ENCODE measurements around the gene ASCL3. TPM values are rescaled to one million over a fixed set of nuclear protein-coding genes. Genes with fewer than 3 reads are reported as not detected.
"Not testable (repeated sequence)": the region's sequence is repeated elsewhere in the genome, so short reads cannot be mapped to it uniquely, and the experiment has no call there.

ASCL3 gene
- total RNA-seq, 2 donors from 2014 or later = not detected

DNA sequence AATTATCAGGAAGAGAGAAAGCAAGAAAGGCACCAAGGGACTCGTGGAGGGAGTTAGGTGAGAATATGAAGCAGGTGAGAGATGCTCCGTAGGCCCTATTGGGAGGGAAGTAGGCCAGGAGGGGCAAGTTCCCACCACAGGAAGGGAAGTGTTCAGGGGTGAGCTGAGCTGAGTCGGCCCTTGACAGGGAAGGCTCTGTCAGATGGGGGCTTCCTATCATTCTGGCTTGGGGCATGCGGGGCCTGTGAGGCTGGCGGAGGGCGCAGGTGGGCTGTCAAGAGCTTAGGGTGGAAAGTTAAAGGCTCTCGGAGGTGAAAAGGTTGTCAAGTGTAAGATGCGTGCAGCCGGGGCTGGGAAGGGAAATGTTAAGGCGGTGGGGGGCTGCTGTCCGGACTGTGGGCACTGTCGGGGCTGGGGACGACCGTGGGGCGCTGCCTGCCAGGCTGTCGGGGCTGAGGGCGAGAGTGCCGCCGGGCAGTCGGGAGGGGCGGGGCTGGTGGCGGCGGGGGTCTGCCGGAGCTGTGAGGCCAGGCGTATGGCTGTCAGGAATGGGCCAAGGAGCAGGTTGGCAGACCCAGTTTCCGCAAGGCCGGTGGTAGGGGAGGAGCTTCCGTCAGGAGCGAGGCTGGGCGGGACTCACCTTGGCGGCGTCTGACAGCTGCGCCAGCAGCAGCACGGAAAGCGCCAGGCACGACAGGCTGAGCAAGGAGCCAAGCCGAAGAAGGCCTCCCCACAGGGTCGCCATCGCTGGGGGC is 20.9 kb upstream of the ASCL3 start:
- Mint-ChIP-seq H3K4me3 (peak overlapping the region; percentile 89), H3K36me3 (ENCODE audit: low read depth) (peaks cover 11% of the 10 kb centered on the region), H3K9me3 (no peaks in the 10 kb centered on the region), H3K4me1 (peaks cover 14% of the 10 kb centered on the region), H3K27me3 (no peaks in the 10 kb centered on the region), H3K27ac (peak overlapping the region; percentile 92)
- ATAC-seq (replicated peaks) = peak; percentile 79

DNA sequence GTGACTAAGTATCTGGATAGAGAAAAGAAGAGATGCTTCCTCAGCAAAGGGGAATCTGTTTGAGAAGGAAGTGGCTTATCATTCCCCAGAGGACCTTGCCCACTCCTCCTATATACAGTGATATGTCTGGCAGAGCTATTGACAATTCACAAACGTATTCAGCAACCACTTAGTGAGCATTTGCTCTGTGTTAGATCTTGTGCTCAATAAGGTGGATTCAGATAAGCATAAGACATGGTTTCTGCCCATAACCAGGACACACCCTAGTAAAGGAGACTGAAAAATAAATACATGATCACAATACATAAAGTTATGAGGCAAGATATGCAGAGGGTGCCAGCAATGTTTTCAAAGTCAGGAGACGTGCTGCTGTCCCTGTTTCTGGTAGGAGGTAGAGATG is 20.0 kb upstream of the ASCL3 start:
- peak overlapping the region; percentile 89 for H3K4me3 Mint-ChIP-seq
- no peaks in the 10 kb centered on the region for H3K27me3 Mint-ChIP-seq
- peak overlapping the region; percentile 92 for H3K27ac Mint-ChIP-seq
- peaks cover 14% of the 10 kb centered on the region for H3K4me1 Mint-ChIP-seq
- ATAC-seq (replicated peaks) = no peak
- peaks cover 11% of the 10 kb centered on the region for H3K36me3 Mint-ChIP-seq (ENCODE audit: low read depth)
- H3K9me3 Mint-ChIP-seq = no peaks in the 10 kb centered on the region

GRCh38 chr11:8961401-8961800 is 18.6 kb upstream of the ASCL3 start:
- no peak for ATAC-seq (replicated peaks)
- peak overlapping the region; percentile 67 for H3K27ac Mint-ChIP-seq
- H3K4me1 Mint-ChIP-seq = peaks cover 26% of the 10 kb centered on the region
- no peak overlapping the region for H3K4me3 Mint-ChIP-seq
- H3K9me3 Mint-ChIP-seq = no peaks in the 10 kb centered on the region
- H3K36me3 Mint-ChIP-seq (ENCODE audit: low read depth) = peaks cover 24% of the 10 kb centered on the region
- no peaks in the 10 kb centered on the region for H3K27me3 Mint-ChIP-seq

- Mint-ChIP-seq H3K4me1 (peaks cover 27% of the 10 kb centered on the region), H3K9me3 (no peaks in the 10 kb centered on the region), H3K36me3 (ENCODE audit: low read depth) (peaks cover 41% of the 10 kb centered on the region), H3K27ac (no peak overlapping the region), H3K4me3 (no peak overlapping the region), H3K27me3 (no peaks in the 10 kb centered on the region)
- ATAC-seq (replicated peaks) = peak; percentile 43
These were observed 16.8 kb upstream of the ASCL3 start for GRCh38 chr11:8959546-8960166.

- Mint-ChIP-seq H3K4me1 (peaks cover 20% of the 10 kb centered on the region), H3K4me3 (no peak overlapping the region), H3K27ac (peak overlapping the region; percentile 64), H3K36me3 (ENCODE audit: low read depth) (peaks cover 68% of the 10 kb centered on the region), H3K9me3 (no peaks in the 10 kb centered on the region), H3K27me3 (no peaks in the 10 kb centered on the region)
- ATAC-seq (replicated peaks) = peak; percentile 82
These were observed 14.0 kb upstream of the ASCL3 start for GRCh38 chr11:8956860-8957259.

GRCh38 chr11:8948886-8949285 is 6.1 kb upstream of the ASCL3 start:
- Mint-ChIP-seq H3K36me3 (ENCODE audit: low read depth) (peaks cover 72% of the 10 kb centered on the region), H3K4me3 (no peak overlapping the region), H3K4me1 (no peaks in the 10 kb centered on the region), H3K9me3 (no peaks in the 10 kb centered on the region), H3K27ac (no peak overlapping the region), H3K27me3 (no peaks in the 10 kb centered on the region)
- ATAC-seq (replicated peaks) = no peak

GRCh38 chr11:8947230-8947943 is 4.6 kb upstream of the ASCL3 start:
- no peaks in the 10 kb centered on the region for H3K4me1 Mint-ChIP-seq

GRCh38 chr11:8941341-8942103 is 1.3 kb downstream of the ASCL3 start:
- no peak overlapping the region for H3K4me3 Mint-ChIP-seq

More at GRCh38 chr11:8947230-8947943, 4.6 kb upstream of the ASCL3 start:
- no peak for ATAC-seq (replicated peaks)
- H3K9me3 Mint-ChIP-seq = no peaks in the 10 kb centered on the region
- no peak overlapping the region for H3K4me3 Mint-ChIP-seq
- H3K27me3 Mint-ChIP-seq = no peaks in the 10 kb centered on the region
- peaks cover 57% of the 10 kb centered on the region for H3K36me3 Mint-ChIP-seq (ENCODE audit: low read depth)
- no peak overlapping the region for H3K27ac Mint-ChIP-seq

DNA sequence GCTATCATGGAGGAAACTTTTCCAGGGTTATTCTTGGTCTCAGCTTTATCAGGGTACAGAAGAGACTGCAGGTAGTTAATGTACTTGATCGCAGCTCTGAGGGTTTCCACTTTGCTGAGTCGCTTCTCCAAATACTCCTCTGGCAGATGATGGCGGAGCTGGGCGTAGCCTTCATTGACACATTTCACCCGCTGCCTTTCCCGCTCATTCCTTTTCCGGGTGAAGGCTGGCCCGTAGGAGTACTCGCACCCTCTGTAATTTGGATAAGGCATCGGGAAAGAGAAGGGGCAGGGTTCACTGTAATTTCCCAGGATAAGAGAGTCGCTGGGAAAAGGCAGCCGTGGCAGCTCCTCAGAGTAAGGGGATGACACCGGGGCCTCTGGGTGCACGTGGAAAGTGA is 5.2 kb downstream of the ASCL3 start:
- H3K9me3 Mint-ChIP-seq = no peaks in the 10 kb centered on the region
- no peaks in the 10 kb centered on the region for H3K4me1 Mint-ChIP-seq
- H3K27me3 Mint-ChIP-seq = peaks cover 5% of the 10 kb centered on the region
- H3K27ac Mint-ChIP-seq = no peak overlapping the region
- no peak for ATAC-seq (replicated peaks)
- no peaks in the 10 kb centered on the region for H3K36me3 Mint-ChIP-seq (ENCODE audit: low read depth)
- no peak overlapping the region for H3K4me3 Mint-ChIP-seq

More at GRCh38 chr11:8941341-8942103, 1.3 kb downstream of the ASCL3 start:
- Mint-ChIP-seq H3K4me1 (no peaks in the 10 kb centered on the region), H3K27ac (no peak overlapping the region), H3K27me3 (peaks cover 5% of the 10 kb centered on the region), H3K9me3 (no peaks in the 10 kb centered on the region), H3K36me3 (ENCODE audit: low read depth) (no peaks in the 10 kb centered on the region)
- no peak for ATAC-seq (replicated peaks)

DNA sequence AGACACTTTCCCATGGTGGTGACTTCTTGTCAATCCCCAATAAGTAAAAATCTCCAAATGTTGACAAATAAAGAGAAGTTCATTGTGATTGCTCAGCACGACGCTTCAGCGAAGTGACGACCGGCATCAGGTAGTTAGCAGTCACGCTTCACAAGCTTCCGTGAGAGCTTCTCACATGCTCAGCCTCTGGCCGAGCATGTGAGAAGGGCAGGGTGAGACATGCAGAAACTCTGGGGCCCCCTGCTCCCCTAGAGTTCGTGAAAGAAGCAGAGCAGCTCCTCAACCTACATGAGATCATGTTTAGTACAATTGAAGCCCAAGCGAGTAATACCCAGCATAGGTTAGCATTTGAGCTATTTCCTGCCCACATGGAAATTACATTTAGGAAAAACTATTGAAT is 5.7 kb downstream of the ASCL3 start:
- Mint-ChIP-seq H3K27me3 (peaks cover 5% of the 10 kb centered on the region), H3K36me3 (ENCODE audit: low read depth) (no peaks in the 10 kb centered on the region), H3K4me1 (no peaks in the 10 kb centered on the region), H3K27ac (no peak overlapping the region), H3K9me3 (no peaks in the 10 kb centered on the region), H3K4me3 (no peak overlapping the region)
- ATAC-seq (replicated peaks) = peak; percentile 34

DNA sequence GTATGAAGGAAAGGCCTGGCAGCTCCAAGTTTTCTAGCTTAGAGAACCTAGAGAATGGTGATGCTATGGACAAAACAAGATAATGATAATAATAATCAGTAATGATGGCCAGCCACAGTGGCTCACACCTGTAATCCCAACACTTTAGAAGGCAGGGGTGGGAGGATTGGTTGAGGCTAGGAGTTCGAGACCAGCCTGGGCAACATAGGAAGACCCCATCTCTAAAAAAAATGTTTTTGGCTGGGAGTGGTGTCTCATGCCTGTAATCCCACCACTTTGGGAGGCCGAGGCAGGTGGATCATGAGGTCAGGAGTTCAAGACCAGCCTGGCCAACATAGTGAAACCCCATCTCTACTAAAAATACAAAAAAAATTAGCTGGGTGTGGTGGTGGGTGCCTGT is 7.0 kb downstream of the ASCL3 start:
- H3K27me3 Mint-ChIP-seq; H3K4me1 Mint-ChIP-seq; H3K9me3 Mint-ChIP-seq; H3K36me3 Mint-ChIP-seq (ENCODE audit: low read depth); ATAC-seq (replicated peaks); H3K4me3 Mint-ChIP-seq: not testable (repeated sequence)
- peak overlapping the region; percentile 17 for H3K27ac Mint-ChIP-seq

GRCh38 chr11:8934742-8935488 is 7.9 kb downstream of the ASCL3 start:
- no peaks in the 10 kb centered on the region for H3K4me1 Mint-ChIP-seq
- no peaks in the 10 kb centered on the region for H3K27me3 Mint-ChIP-seq
- H3K9me3 Mint-ChIP-seq = no peaks in the 10 kb centered on the region
- ATAC-seq (replicated peaks) = no peak
- H3K36me3 Mint-ChIP-seq (ENCODE audit: low read depth) = no peaks in the 10 kb centered on the region
- H3K4me3 Mint-ChIP-seq = peak overlapping the region; percentile 7
- peak overlapping the region; percentile 17 for H3K27ac Mint-ChIP-seq

GRCh38 chr11:8933931-8934330 is 8.9 kb downstream of the ASCL3 start:
- H3K4me1 Mint-ChIP-seq = no peaks in the 10 kb centered on the region
- no peaks in the 10 kb centered on the region for H3K36me3 Mint-ChIP-seq (ENCODE audit: low read depth)
- no peak overlapping the region for H3K27ac Mint-ChIP-seq
- H3K9me3 Mint-ChIP-seq = no peaks in the 10 kb centered on the region
- H3K27me3 Mint-ChIP-seq = no peaks in the 10 kb centered on the region
- no peak for ATAC-seq (replicated peaks)
- no peak overlapping the region for H3K4me3 Mint-ChIP-seq

Measured in activated T-helper 17 cell treated with anti-CD3 and anti-CD28 coated beads, Interleukin-2, amount 50 U/mL, for 72 hours (primary cell).